Omental fat pad (tissue), 4 donors: ENCODE measurements around the gene GPR151. TPM values are rescaled to one million over a fixed set of nuclear protein-coding genes. Genes with fewer than 3 reads are reported as not detected.

ENCODE experiments used
- ATAC-seq: fragments of 150-250 bp; one replicate; pipeline ENCODE4 v1.9.1; 2016; ENCODE audit warnings: mild to moderate bottlenecking, moderate library complexity; ENCODE audit not compliant: low FRiP score
- DNase-seq: peaks from one replicate; pipeline ENCODE4 v3.0.0-alpha.2; 2019; ENCODE audit warnings: low spot score
- total RNA-seq, 4 donors: library from RNA; depleted of rRNA; stranded (reverse); fragments of >200 nt; gene quantifications; one replicate each; pipeline ENCODE4 v1.1.0, GENCODE V29; 2016
- TF ChIP-seq, protein P1 (sequence below), 3 donors: fragments of 450-650 bp; IDR thresholded peaks; one replicate each; pipeline ENCODE4 v1.5.1; 2016 to 2017; ENCODE audit warnings: antibody characterized with exemption in 3 of 3, mild to moderate bottlenecking in 3 of 3, moderate library complexity in 2 of 3

Gene GPR151
- total RNA-seq, 4 donors from 2014 or later = not detected

GRCh38 chr5:146549615-146550014, 33.6 kb upstream of the GPR151 start:
- TF ChIP-seq, protein P1, sequence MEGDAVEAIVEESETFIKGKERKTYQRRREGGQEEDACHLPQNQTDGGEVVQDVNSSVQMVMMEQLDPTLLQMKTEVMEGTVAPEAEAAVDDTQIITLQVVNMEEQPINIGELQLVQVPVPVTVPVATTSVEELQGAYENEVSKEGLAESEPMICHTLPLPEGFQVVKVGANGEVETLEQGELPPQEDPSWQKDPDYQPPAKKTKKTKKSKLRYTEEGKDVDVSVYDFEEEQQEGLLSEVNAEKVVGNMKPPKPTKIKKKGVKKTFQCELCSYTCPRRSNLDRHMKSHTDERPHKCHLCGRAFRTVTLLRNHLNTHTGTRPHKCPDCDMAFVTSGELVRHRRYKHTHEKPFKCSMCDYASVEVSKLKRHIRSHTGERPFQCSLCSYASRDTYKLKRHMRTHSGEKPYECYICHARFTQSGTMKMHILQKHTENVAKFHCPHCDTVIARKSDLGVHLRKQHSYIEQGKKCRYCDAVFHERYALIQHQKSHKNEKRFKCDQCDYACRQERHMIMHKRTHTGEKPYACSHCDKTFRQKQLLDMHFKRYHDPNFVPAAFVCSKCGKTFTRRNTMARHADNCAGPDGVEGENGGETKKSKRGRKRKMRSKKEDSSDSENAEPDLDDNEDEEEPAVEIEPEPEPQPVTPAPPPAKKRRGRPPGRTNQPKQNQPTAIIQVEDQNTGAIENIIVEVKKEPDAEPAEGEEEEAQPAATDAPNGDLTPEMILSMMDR (IDR thresholded peaks at IDR 0.05) = no peak
- DNase-seq (no peak), ATAC-seq (no peak)

DNA sequence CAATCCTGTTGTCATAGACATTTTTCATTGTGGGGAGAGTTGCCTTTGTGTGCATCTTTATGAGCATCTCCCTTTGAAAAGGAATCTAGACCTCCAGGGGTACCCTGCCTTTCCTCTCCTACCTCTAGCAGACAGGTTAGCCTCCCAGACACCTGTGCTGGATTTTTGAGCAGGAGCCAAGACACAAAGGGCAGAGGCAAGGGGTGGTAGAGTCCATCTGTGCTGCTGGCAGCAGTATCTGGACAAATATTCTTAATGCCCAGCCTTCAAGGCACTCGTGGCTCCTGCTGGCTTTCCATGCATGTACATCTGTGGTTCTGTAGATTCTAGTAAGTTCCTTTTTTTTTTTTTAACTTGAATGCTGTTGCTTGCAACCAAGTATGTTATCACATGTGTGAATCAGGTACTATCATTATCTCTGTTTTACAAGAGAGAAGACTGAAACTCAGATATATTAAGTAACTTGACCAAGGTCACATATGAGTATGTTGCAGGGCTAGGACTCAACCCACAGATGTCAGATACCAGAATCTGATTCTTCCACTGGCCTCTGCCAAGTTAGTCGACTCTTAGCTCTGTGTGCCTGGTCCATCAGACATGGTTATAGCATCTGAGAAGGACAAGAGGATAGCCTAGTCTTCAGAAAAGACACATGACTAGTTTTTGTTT, 32.9 kb upstream of the GPR151 start:
- ATAC-seq (no peak), DNase-seq (no peak)
- TF ChIP-seq, protein P1 (IDR thresholded peaks at IDR 0.05) = no peak

GRCh38 chr5:146544232-146544631, 28.2 kb upstream of the GPR151 start:
- TF ChIP-seq, protein P1 (IDR thresholded peaks at IDR 0.05) = no peak
- DNase-seq = no peak
- ATAC-seq = no peak

DNA sequence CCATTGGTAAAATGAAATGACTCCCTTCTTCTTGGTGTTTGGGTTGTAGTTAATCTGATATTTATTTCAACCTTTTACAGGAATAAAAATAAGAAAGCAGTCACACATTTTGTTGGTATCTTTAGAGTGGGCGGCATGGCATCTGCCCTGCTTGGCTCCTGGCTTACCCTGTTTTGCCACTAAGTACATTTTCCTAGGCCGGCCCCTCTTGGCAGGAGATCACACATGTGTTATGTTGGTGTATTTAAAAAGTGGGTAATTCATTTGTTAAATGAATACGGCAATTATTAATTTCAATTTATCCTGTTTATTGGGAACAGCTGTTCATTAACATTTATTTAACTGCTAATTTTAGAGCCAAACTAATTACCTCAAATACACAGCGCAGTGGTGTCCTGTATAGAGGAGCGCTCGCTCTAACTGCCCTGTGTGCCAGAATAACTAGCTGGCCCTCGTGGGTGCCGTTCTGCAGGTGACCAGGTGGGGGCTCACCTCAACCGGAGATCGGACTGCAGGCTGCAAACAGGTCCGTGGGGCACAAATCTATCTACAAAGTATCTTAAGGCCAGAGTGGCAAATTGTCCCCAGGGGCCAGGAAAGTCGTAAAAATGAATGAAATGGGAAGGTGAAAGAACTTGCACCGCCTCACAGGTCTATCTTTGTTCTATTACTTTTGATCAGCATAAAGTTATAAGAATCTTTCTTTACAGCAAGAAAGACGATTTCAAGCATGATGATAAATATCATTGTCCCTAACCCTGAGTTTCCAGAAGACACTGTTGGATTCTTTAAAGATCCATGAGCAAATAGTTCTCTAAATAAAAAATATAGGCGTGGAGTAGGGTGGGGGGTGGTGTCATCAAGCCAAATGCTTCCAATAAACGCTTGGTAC, 26.2 kb upstream of the GPR151 start:
- TF ChIP-seq, protein P1 (IDR thresholded peaks at IDR 0.05) = peak in 1 of 3 donors; percentile 77
- ATAC-seq = peak; percentile 83

DNA sequence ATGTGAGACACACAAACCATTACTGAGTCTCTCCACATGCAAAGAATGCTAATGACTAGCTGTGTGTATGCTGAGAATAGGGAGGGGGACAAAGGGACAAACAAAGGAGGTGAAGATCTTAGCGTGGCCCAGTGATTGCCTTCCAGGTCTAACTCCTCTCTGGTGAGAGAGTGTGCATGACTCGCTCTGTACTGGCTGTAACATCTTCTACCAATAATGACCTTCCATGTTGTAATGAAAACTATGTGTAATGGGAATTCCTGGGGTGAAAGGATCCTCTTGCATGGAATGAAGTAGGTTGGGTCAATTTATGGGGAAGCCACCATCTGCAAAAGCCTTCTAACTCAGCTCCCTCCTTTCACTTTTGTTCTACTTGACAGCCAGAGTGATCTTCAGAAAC, 24.4 kb upstream of the GPR151 start:
- DNase-seq (no peak), ATAC-seq (no peak)
- TF ChIP-seq, protein P1 (IDR thresholded peaks at IDR 0.05) = no peak

More for the DNA sequence above, 26.2 kb upstream of the GPR151 start:
- peak; percentile 38 for DNase-seq

DNA sequence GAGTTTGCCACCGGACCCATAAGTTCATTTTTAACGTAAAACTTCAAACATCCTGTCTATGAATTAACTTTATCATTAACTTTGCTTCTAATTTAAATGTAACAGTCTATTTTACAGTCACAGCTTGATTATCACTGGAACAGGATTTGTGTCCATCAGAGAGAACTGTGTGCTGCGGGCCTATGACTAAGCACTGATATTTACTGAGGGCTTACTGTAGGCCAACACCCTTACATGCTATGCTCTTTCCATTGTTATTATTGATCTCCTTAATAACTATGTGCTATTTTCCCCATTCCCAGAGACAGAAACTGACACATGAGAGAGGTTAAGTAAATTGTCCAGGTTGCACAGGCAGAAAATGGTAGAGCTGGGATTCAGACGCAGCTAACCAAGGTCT, 24.0 kb upstream of the GPR151 start:
- TF ChIP-seq, protein P1 (IDR thresholded peaks at IDR 0.05) = no peak
- DNase-seq (no peak), ATAC-seq (no peak)
